ENCODE measurements around the gene SHKBP1.

SHKBP1 gene

GRCh38 chr19:40614622-40615411 is 38.1 kb downstream of the SHKBP1 start:
- H3K9ac ChIP-seq (ENCODE audit: low read length): peak overlapping the region; percentile 90
- peak; percentile 98 for DNase-seq
- peak overlapping the region; percentile 71 to 93 for H3K4me3 ChIP-seq (ENCODE audit: insufficient read depth in 1 of 2, low read depth in 1 of 2, low read length in 2 of 2)
- peak overlapping the region; percentile 87 to 94 for H3K18ac ChIP-seq (ENCODE audit: low read depth in 1 of 2, low read length in 2 of 2)
- no peak overlapping the region for H2AFZ ChIP-seq (ENCODE audit: low read depth, low read length)
- H3K4me1 ChIP-seq (ENCODE audit: control insufficient read depth, insufficient read depth, low read depth, low read length): peaks cover 17% of the 10 kb centered on the region
- H4K91ac ChIP-seq (ENCODE audit: low read length): peak overlapping the region; percentile 98
- H3K23ac ChIP-seq (ENCODE audit: low read length in 2 of 2): no peak overlapping the region
- H3K36me3 ChIP-seq (ENCODE audit: control insufficient read depth in 1 of 2, insufficient read depth in 2 of 2, low read depth in 1 of 2, low read length in 2 of 2): peaks cover 11% of the 10 kb centered on the region in 2 experiments
- no peak overlapping the region for H2BK5ac ChIP-seq (ENCODE audit: low read depth, low read length, poor library complexity, severe bottlenecking)
- peak overlapping the region; percentile 69 for H3K4me2 ChIP-seq (ENCODE audit: low read length, poor library complexity, severe bottlenecking)
- peak overlapping the region; percentile 83 for H2BK15ac ChIP-seq (ENCODE audit: low read depth, poor library complexity, severe bottlenecking)
- H3K4ac ChIP-seq (ENCODE audit: low read depth in 1 of 2, low read length in 2 of 2): peak overlapping the region; percentile 64 to 97
- H2BK120ac ChIP-seq (ENCODE audit: low read depth, low read length): peak overlapping the region; percentile 89
- no peak overlapping the region for H4K8ac ChIP-seq (ENCODE audit: low read length)
- H3K9me3 ChIP-seq (ENCODE audit: control insufficient read depth, low read length): no peaks in the 10 kb centered on the region
- H3K79me1 ChIP-seq (replicated peaks; ENCODE audit: low read length, poor library complexity, severe bottlenecking): peaks cover 3% of the 10 kb centered on the region
- peak overlapping the region in 1 of 2 experiments; percentile 97 for H3K14ac ChIP-seq (ENCODE audit: low read length in 2 of 2)
- peak overlapping the region; percentile 45 for H3K27ac ChIP-seq (ENCODE audit: low read length, poor library complexity, severe bottlenecking)
- 2% methylated on average over 15 of the region's 27 CpGs for WGBS
- H2BK12ac ChIP-seq (ENCODE audit: low read length in 2 of 2): peak overlapping the region; percentile 59 to 95
- no peaks in the 10 kb centered on the region for H3K27me3 ChIP-seq (ENCODE audit: control insufficient read depth in 1 of 2, insufficient read depth in 1 of 2, low read length in 2 of 2)
- no peak overlapping the region for H2AK5ac ChIP-seq (ENCODE audit: low read length, severe bottlenecking)

GRCh38 chr19:40616178-40616577 is 39.5 kb downstream of the SHKBP1 start:
- no peak overlapping the region for H3K14ac ChIP-seq (ENCODE audit: low read length in 2 of 2)
- H3K27me3 ChIP-seq (ENCODE audit: control insufficient read depth in 1 of 2, insufficient read depth in 1 of 2, low read length in 2 of 2): no peaks in the 10 kb centered on the region
- no peak overlapping the region for H4K8ac ChIP-seq (ENCODE audit: low read length)
- peaks cover 3% of the 10 kb centered on the region for H3K79me1 ChIP-seq (replicated peaks; ENCODE audit: low read length, poor library complexity, severe bottlenecking)
- H3K4ac ChIP-seq (ENCODE audit: low read depth in 1 of 2, low read length in 2 of 2): no peak overlapping the region
- H3K9me3 ChIP-seq (ENCODE audit: control insufficient read depth, low read length): no peaks in the 10 kb centered on the region
- H3K27ac ChIP-seq (ENCODE audit: low read length, poor library complexity, severe bottlenecking): no peak overlapping the region
- peaks cover 10% of the 10 kb centered on the region for H3K4me1 ChIP-seq (ENCODE audit: control insufficient read depth, insufficient read depth, low read depth, low read length)
- H2BK12ac ChIP-seq (ENCODE audit: low read length in 2 of 2): no peak overlapping the region
- H3K4me2 ChIP-seq (ENCODE audit: low read length, poor library complexity, severe bottlenecking): no peak overlapping the region
- H3K4me3 ChIP-seq (ENCODE audit: insufficient read depth in 1 of 2, low read depth in 1 of 2, low read length in 2 of 2): no peak overlapping the region
- WGBS: 100% methylated on average over 1 of the region's 5 CpGs
- H4K91ac ChIP-seq (ENCODE audit: low read length): no peak overlapping the region
- no peak overlapping the region for H3K18ac ChIP-seq (ENCODE audit: low read depth in 1 of 2, low read length in 2 of 2)
- DNase-seq: no peak
- H2AK5ac ChIP-seq (ENCODE audit: low read length, severe bottlenecking): no peak overlapping the region
- no peak overlapping the region for H2AFZ ChIP-seq (ENCODE audit: low read depth, low read length)
- H3K36me3 ChIP-seq (ENCODE audit: control insufficient read depth in 1 of 2, insufficient read depth in 2 of 2, low read depth in 1 of 2, low read length in 2 of 2): peaks cover 15 to 19% of the 10 kb centered on the region in 2 experiments
- no peak overlapping the region for H2BK5ac ChIP-seq (ENCODE audit: low read depth, low read length, poor library complexity, severe bottlenecking)
- H2BK120ac ChIP-seq (ENCODE audit: low read depth, low read length): no peak overlapping the region
- no peak overlapping the region for H3K23ac ChIP-seq (ENCODE audit: low read length in 2 of 2)
- H2BK15ac ChIP-seq (ENCODE audit: low read depth, poor library complexity, severe bottlenecking): no peak overlapping the region
- no peak overlapping the region for H3K9ac ChIP-seq (ENCODE audit: low read length)

- no peak overlapping the region for H2BK12ac ChIP-seq (ENCODE audit: low read length in 2 of 2)
These were observed 40.3 kb downstream of the SHKBP1 start for GRCh38 chr19:40616941-40617340.

GRCh38 chr19:40617961-40618360 is 41.3 kb downstream of the SHKBP1 start:
- DNase-seq: no peak
- no peaks in the 10 kb centered on the region for H3K9me3 ChIP-seq (ENCODE audit: control insufficient read depth, low read length)

More at GRCh38 chr19:40616941-40617340, 40.3 kb downstream of the SHKBP1 start:
- Histone ChIP-seq H3K9ac (ENCODE audit: low read length) (no peak overlapping the region), H3K18ac (ENCODE audit: low read depth in 1 of 2, low read length in 2 of 2) (no peak overlapping the region), H4K91ac (ENCODE audit: low read length) (no peak overlapping the region), H3K4me3 (ENCODE audit: insufficient read depth in 1 of 2, low read depth in 1 of 2, low read length in 2 of 2) (no peak overlapping the region), H3K27ac (ENCODE audit: low read length, poor library complexity, severe bottlenecking) (no peak overlapping the region), H3K4me2 (ENCODE audit: low read length, poor library complexity, severe bottlenecking) (no peak overlapping the region), H3K27me3 (ENCODE audit: control insufficient read depth in 1 of 2, insufficient read depth in 1 of 2, low read length in 2 of 2) (no peaks in the 10 kb centered on the region), H2BK5ac (ENCODE audit: low read depth, low read length, poor library complexity, severe bottlenecking) (no peak overlapping the region), H3K9me3 (ENCODE audit: control insufficient read depth, low read length) (no peaks in the 10 kb centered on the region), H2BK120ac (ENCODE audit: low read depth, low read length) (no peak overlapping the region), H3K4me1 (ENCODE audit: control insufficient read depth, insufficient read depth, low read depth, low read length) (peaks cover 10% of the 10 kb centered on the region), H2AFZ (ENCODE audit: low read depth, low read length) (no peak overlapping the region), H2BK15ac (ENCODE audit: low read depth, poor library complexity, severe bottlenecking) (no peak overlapping the region), H3K36me3 (ENCODE audit: control insufficient read depth in 1 of 2, insufficient read depth in 2 of 2, low read depth in 1 of 2, low read length in 2 of 2) (peaks cover 21 to 24% of the 10 kb centered on the region in 2 experiments), H3K79me1 (replicated peaks; ENCODE audit: low read length, poor library complexity, severe bottlenecking) (peaks cover 5% of the 10 kb centered on the region), H3K14ac (ENCODE audit: low read length in 2 of 2) (no peak overlapping the region), H2AK5ac (ENCODE audit: low read length, severe bottlenecking) (no peak overlapping the region), H3K23ac (ENCODE audit: low read length in 2 of 2) (no peak overlapping the region), H4K8ac (ENCODE audit: low read length) (no peak overlapping the region), H3K4ac (ENCODE audit: low read depth in 1 of 2, low read length in 2 of 2) (no peak overlapping the region)
- 98% methylated on average over 17 of the region's 17 CpGs for WGBS
- no peak for DNase-seq

More at GRCh38 chr19:40617961-40618360, 41.3 kb downstream of the SHKBP1 start:
- WGBS: 100% methylated on average over 1 of the region's 4 CpGs
- no peak overlapping the region for H3K27ac ChIP-seq (ENCODE audit: low read length, poor library complexity, severe bottlenecking)
- H3K9ac ChIP-seq (ENCODE audit: low read length): no peak overlapping the region
- H2BK12ac ChIP-seq (ENCODE audit: low read length in 2 of 2): no peak overlapping the region
- H3K36me3 ChIP-seq (ENCODE audit: control insufficient read depth in 1 of 2, insufficient read depth in 2 of 2, low read depth in 1 of 2, low read length in 2 of 2): peaks cover 30 to 32% of the 10 kb centered on the region in 2 experiments
- H2BK5ac ChIP-seq (ENCODE audit: low read depth, low read length, poor library complexity, severe bottlenecking): no peak overlapping the region
- H2AFZ ChIP-seq (ENCODE audit: low read depth, low read length): no peak overlapping the region
- H3K4me3 ChIP-seq (ENCODE audit: insufficient read depth in 1 of 2, low read depth in 1 of 2, low read length in 2 of 2): no peak overlapping the region
- H3K14ac ChIP-seq (ENCODE audit: low read length in 2 of 2): no peak overlapping the region
- H3K23ac ChIP-seq (ENCODE audit: low read length in 2 of 2): no peak overlapping the region
- no peak overlapping the region for H4K8ac ChIP-seq (ENCODE audit: low read length)
- H2BK120ac ChIP-seq (ENCODE audit: low read depth, low read length): no peak overlapping the region
- no peak overlapping the region for H2BK15ac ChIP-seq (ENCODE audit: low read depth, poor library complexity, severe bottlenecking)
- H3K4me2 ChIP-seq (ENCODE audit: low read length, poor library complexity, severe bottlenecking): no peak overlapping the region
- no peak overlapping the region for H3K4ac ChIP-seq (ENCODE audit: low read depth in 1 of 2, low read length in 2 of 2)
- H3K4me1 ChIP-seq (ENCODE audit: control insufficient read depth, insufficient read depth, low read depth, low read length): peaks cover 13% of the 10 kb centered on the region
- H3K79me1 ChIP-seq (replicated peaks; ENCODE audit: low read length, poor library complexity, severe bottlenecking): peaks cover 5% of the 10 kb centered on the region
- H3K27me3 ChIP-seq (ENCODE audit: control insufficient read depth in 1 of 2, insufficient read depth in 1 of 2, low read length in 2 of 2): no peaks in the 10 kb centered on the region
- H2AK5ac ChIP-seq (ENCODE audit: low read length, severe bottlenecking): no peak overlapping the region
- H4K91ac ChIP-seq (ENCODE audit: low read length): no peak overlapping the region
- H3K18ac ChIP-seq (ENCODE audit: low read depth in 1 of 2, low read length in 2 of 2): no peak overlapping the region

Data from mesenchymal stem cell (in vitro differentiated cells and primary cell).